Measurements from ENCODE around the gene CRACR2A. TPM values are rescaled to one million over a fixed set of nuclear protein-coding genes. Genes with fewer than 3 reads are reported as not detected.

CRACR2A gene
- total and polyA plus RNA-seq, 2 of the 13 experiments (the other 11 are each of a cell fraction or from before 2014, with no cell fraction given): 0.09 to 0.20 TPM

DNA sequence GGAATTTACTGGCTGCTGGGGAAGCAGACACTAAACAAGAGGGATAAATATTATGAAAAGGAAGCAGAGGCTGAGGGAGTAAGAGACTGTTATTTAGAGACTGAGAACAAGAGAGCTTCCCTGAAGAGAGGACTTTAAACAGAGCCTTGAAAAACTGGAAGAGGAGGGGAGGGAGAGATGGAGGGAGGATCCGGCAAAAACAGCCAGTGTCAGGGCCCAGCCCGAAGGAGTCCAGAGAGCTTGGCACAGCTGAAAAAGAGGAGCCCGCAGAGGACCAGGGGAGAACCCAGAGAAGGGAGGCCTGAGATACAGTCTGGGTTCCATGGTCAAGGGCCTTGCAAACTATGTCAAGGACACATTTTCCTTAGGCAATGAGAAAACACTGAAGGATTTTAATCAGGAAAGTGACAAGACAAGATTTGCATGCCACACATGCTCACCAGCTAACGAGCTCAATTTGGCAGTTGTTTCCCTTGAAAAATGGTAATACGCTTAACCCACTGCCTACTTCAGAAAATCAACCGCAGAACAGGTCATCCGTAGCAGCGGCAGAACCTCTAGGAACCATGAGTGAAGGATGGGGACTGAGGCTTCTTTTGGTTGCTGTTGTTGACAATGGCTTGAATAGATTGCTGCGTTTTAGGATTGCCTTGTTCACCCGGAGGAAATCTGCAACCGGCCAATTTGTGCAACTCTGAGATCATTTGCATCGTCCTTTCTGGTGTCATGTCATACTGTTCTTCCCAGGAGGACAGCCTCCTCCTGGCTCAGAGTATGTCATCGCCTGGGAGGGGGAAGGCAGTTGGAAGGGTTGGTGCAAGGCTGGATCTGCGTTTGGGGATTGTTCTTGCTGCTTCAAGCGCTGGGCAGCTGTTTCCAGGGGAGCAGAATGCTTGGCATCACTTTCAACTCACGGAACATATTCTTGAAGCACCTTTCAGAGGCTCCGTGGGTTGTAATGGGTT lies 153.7 kb downstream of the CRACR2A start:
- ChIA-PET POLR2A (no interaction called here), CTCF (ENCODE audit: low intra/inter-chr PET ratio, low total read pairs) (no interaction called here)
- Histone ChIP-seq H3K4me1 (ENCODE audit: insufficient read depth, low read length) (no peaks in the 10 kb centered on the region), H4K20me1 (ENCODE audit: insufficient read depth, low read length) (no peaks in the 10 kb centered on the region), H3K4me2 (ENCODE audit: low read depth, low read length) (no peak overlapping the region), H3K79me2 (ENCODE audit: insufficient read depth, low read length) (no peaks in the 10 kb centered on the region), H3K9me3 (ENCODE audit: low read length) (no peaks in the 10 kb centered on the region), H3K9ac (ENCODE audit: insufficient read depth, low read depth, low read length) (no peak overlapping the region), H3K27ac (ENCODE audit: extremely low read length, insufficient read depth, low read length) (no peak overlapping the region), H2AFZ (ENCODE audit: low read length) (no peak overlapping the region), H3K36me3 (replicated peaks in 1 of 2; ENCODE audit: control insufficient read depth in 1 of 2, insufficient read depth in 2 of 2, low read length in 2 of 2) (no peaks in the 10 kb centered on the region), H3K4me3 (replicated peaks in 1 of 3; ENCODE audit: insufficient read depth in 1 of 3, low read depth in 2 of 3, low read length in 3 of 3) (no peak overlapping the region), H3K27me3 (ENCODE audit: control insufficient read depth in 1 of 2, insufficient read depth in 2 of 2, low read length in 2 of 2) (peaks cover 2 to 45% of the 10 kb centered on the region in 2 experiments; a peak in 4 of 5 replicates)
- no peak for FAIRE-seq
- intact Hi-C loops (cut with micrococcal nuclease; ENCODE audit: unreplicated experiment) (no loop called here), in situ Hi-C loops (cut with HindIII; ENCODE audit: extremely low pct_ligation_motif_present, low pct_unique_long_range_greater_than_20kb) (no loop called here)
- no TSS peak for BruUV-seq (replicated peaks)
- WGBS (ENCODE audit: low lambda C conversion rate): 15% methylated on average over 10 of the region's 17 CpGs
- no peak for ATAC-seq
- TF ChIP-seq NFRKB (IDR thresholded peaks at IDR 0.05): no peak
- TF ChIP-seq CHCHD3 (CRISPR knock-in tag; IDR thresholded peaks at IDR 0.05): no peak
- DNase-seq (ENCODE audit: low spot score): no peak

DNA sequence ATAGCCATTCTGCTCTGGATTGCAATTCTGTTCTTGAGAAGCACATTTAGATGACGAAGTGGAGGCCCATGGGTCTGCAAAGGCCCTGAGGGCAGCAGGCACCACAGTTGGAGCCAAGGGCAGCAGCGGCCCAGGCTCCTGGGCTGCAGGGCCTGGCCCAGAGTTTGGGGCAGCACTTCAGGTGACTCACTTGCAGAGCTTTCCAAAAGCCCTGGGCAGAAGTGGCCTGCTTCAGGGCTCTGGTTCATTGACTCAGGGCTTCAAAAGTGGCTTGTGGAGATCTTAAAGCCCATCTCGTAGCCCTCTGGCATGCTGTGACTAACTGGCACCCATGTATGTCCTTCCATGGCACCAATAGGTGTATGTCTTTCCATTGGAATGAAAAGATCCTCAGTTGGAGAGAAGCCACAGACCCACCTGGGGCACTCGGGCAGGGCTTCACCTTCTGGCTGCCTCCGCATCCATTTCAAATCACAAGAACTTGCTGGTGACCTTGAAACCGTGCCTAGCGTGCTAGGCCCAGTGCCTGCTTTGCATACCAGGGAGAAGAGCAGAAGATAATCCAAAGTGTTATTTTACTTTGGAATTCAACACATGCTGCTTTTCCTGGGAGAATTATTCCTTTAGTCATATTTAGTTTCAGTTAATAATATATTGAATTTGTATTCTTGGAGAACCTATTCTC lies 155.2 kb downstream of the CRACR2A start:
- TF ChIP-seq SP5 (CRISPR knock-in tag; IDR thresholded peaks at IDR 0.05; ENCODE audit: borderline replicate concordance, low read depth): no peak
- H2AFZ ChIP-seq (ENCODE audit: low read length): no peak overlapping the region
- H3K4me1 ChIP-seq (ENCODE audit: insufficient read depth, low read length): no peaks in the 10 kb centered on the region
- FAIRE-seq (no peak), ATAC-seq (no peak), DNase-seq (ENCODE audit: low spot score) (no peak)
- intact Hi-C loops (cut with micrococcal nuclease; ENCODE audit: unreplicated experiment) (no loop called here), in situ Hi-C loops (cut with HindIII; ENCODE audit: extremely low pct_ligation_motif_present, low pct_unique_long_range_greater_than_20kb) (no loop called here)
- H3K27ac ChIP-seq (ENCODE audit: extremely low read length, insufficient read depth, low read length): no peak overlapping the region
- H3K9me3 ChIP-seq (ENCODE audit: low read length): no peaks in the 10 kb centered on the region
- ChIA-PET POLR2A (no interaction called here), CTCF (ENCODE audit: low intra/inter-chr PET ratio, low total read pairs) (no interaction called here)
- 13% methylated on average over 5 of the region's 7 CpGs for WGBS (ENCODE audit: low lambda C conversion rate)
- peaks cover 2 to 45% of the 10 kb centered on the region in 2 experiments; a peak in 4 of 5 replicates for H3K27me3 ChIP-seq (ENCODE audit: control insufficient read depth in 1 of 2, insufficient read depth in 2 of 2, low read length in 2 of 2)
- no peak overlapping the region for H3K9ac ChIP-seq (ENCODE audit: insufficient read depth, low read depth, low read length)
- H3K79me2 ChIP-seq (ENCODE audit: insufficient read depth, low read length): no peaks in the 10 kb centered on the region
- no peaks in the 10 kb centered on the region for H4K20me1 ChIP-seq (ENCODE audit: insufficient read depth, low read length)
- no peak overlapping the region for H3K4me2 ChIP-seq (ENCODE audit: low read depth, low read length)
- BruUV-seq (replicated peaks): no TSS peak
- H3K36me3 ChIP-seq (replicated peaks in 1 of 2; ENCODE audit: control insufficient read depth in 1 of 2, insufficient read depth in 2 of 2, low read length in 2 of 2): no peaks in the 10 kb centered on the region
- no peak overlapping the region for H3K4me3 ChIP-seq (replicated peaks in 1 of 3; ENCODE audit: insufficient read depth in 1 of 3, low read depth in 2 of 3, low read length in 3 of 3)

Data from HepG2 (cell line).